Astrocyte of the cerebellum (primary cell): ENCODE measurements around the gene MESD.
"Not testable (repeated sequence)": the region's sequence is repeated elsewhere in the genome, so short reads cannot be mapped to it uniquely, and the experiment has no call there.

Experiments
- DNase-seq: peaks from one replicate; pipeline ENCODE4 v3.0.0-alpha.2; 2011; ENCODE audit warnings: low read depth
- H3K4me3 ChIP-seq: 2 replicates; pipeline ENCODE4 v1.5.1; 2011; ENCODE audit warnings: mild to moderate bottlenecking, low read depth, low read length, moderate library complexity
- CTCF ChIP-seq: IDR thresholded peaks from 2 replicates; pipeline ENCODE4 v1.5.1; 2012; ENCODE audit warnings: low read length, low read depth, moderate library complexity, mild to moderate bottlenecking; ENCODE audit errors: missing control alignments
- in situ Hi-C: cut with HindIII; loops from 2 replicates; pipeline ENCODE4 v1.10.0; 2017; ENCODE audit warnings: low sequenced_read_pairs

Gene MESD

GRCh38 chr15:80958818-80959495, 30.7 kb downstream of the MESD start:
- no peak for TF ChIP-seq CTCF
- H3K4me3 ChIP-seq: no peak overlapping the region
- DNase-seq: no peak
- in situ Hi-C loops: no loop called here

GRCh38 chr15:80957976-80958375, 31.6 kb downstream of the MESD start:
- in situ Hi-C loops: no loop called here
- DNase-seq: no peak
- TF ChIP-seq CTCF: no peak
- no peak overlapping the region for H3K4me3 ChIP-seq

- in situ Hi-C loops: no loop called here
- H3K4me3 ChIP-seq: no peak overlapping the region
- DNase-seq: no peak
- TF ChIP-seq CTCF: no peak
Observed at GRCh38 chr15:80957556-80957955, 32.1 kb downstream of the MESD start.

- in situ Hi-C loops, H3K4me3 ChIP-seq: not testable (repeated sequence)
- peak; percentile 91 for DNase-seq
Observed at GRCh38 chr15:80955571-80956452, 33.8 kb downstream of the MESD start.

GRCh38 chr15:80953953-80954778, 35.5 kb downstream of the MESD start:
- DNase-seq: no peak
- no peak overlapping the region for H3K4me3 ChIP-seq
- in situ Hi-C loops: no loop called here
- no peak for TF ChIP-seq CTCF

- no peak for TF ChIP-seq CTCF
- in situ Hi-C loops: no loop called here
- H3K4me3 ChIP-seq: no peak overlapping the region
- no peak for DNase-seq
Observed at GRCh38 chr15:80953001-80953952, 36.3 kb downstream of the MESD start.
